DOHH2 (cell line): ENCODE results near the gene CLTA.

Source experiments
- CTCF ChIP-seq: fragments of 200-600 bp; sonication (generic); IDR thresholded peaks from one replicate; pipeline ENCODE4 v1.5.1; 2014; ENCODE audit warnings: antibody characterized with exemption, mild to moderate bottlenecking, low read depth, low read length; ENCODE audit not compliant: poor library complexity, severe bottlenecking
- EZH2phosphoT487 ChIP-seq: fragments of 200-600 bp; sonication (generic); IDR thresholded peaks from 2 replicates; pipeline ENCODE4 v1.6.1; 2017; ENCODE audit warnings: borderline replicate concordance, mild to moderate bottlenecking, antibody characterized with exemption, low read length, moderate library complexity, mixed read lengths

- TF ChIP-seq CTCF (no peak), EZH2phosphoT487 (no peak)
Measured at GRCh38 chr9:36194326-36195000, 3.7 kb downstream of the CLTA start.
